Activated CD4-positive, alpha-beta T cell treated with anti-CD3 and anti-CD28 coated beads for 36 hours (primary cell): ENCODE measurements around the gene WDR88. TPM values are rescaled to one million over a fixed set of nuclear protein-coding genes. Genes with fewer than 3 reads are reported as not detected.
A peak's percentile ranks its signal among the peaks of the same experiment; 100 is the strongest.

Source experiments
- ATAC-seq: fragments of 200-7000 bp; cut with Tn5 transposase; one replicate; pipeline ENCODE4 v1.10.0; 2021; ENCODE audit warnings: mild to moderate bottlenecking, moderate library complexity
- CTCF ChIA-PET: fragments of 350-600 bp; sonication (Branson Sonifier 250); formaldehyde crosslinking; loops from one replicate; lab custom pipeline; 2021; ENCODE audit warnings: antibody characterized with exemption; lab: Charles Lee
- POLR2A ChIA-PET: fragments of 350-600 bp; sonication (Branson Sonifier 250); formaldehyde crosslinking; loops from one replicate; lab custom pipeline; 2021; ENCODE audit warnings: antibody characterized with exemption, inconsistent platforms; lab: Charles Lee
- DNase-seq: peaks from one replicate; pipeline ENCODE4 v3.0.0-alpha.2; 2020
- H3K27ac Mint-ChIP-seq: one replicate; pipeline ENCODE4 v1.8.0; 2021; ENCODE audit warnings: mixed read lengths
- H3K27me3 Mint-ChIP-seq: one replicate; pipeline ENCODE4 v1.8.0; 2021; ENCODE audit warnings: mixed read lengths
- H3K36me3 Mint-ChIP-seq: one replicate; pipeline ENCODE4 v1.8.0; 2021; ENCODE audit warnings: low read depth, mixed read lengths
- H3K4me1 Mint-ChIP-seq: one replicate; pipeline ENCODE4 v1.8.0; 2021; ENCODE audit warnings: mixed read lengths
- H3K4me3 Mint-ChIP-seq: one replicate; pipeline ENCODE4 v1.8.0; 2021; ENCODE audit warnings: mild to moderate bottlenecking, moderate library complexity, mixed read lengths
- H3K9me3 Mint-ChIP-seq: one replicate; pipeline ENCODE4 v1.8.0; 2021; ENCODE audit warnings: low read depth, mixed read lengths
- intact Hi-C, 2 experiments: fragments of 100-400 bp; cut with DNase I in 1 of 2; cut with micrococcal nuclease in 1 of 2; formaldehyde crosslinking; loops; one replicate each; pipeline versions ENCODE4 v1.14.2 to v1.15.1; 2022 to 2024; cut with DNase I, micrococcal nuclease
- total RNA-seq, 2 experiments: library from RNA; stranded (reverse); gene quantifications; one replicate each; pipeline ENCODE4 v1.2.3, GENCODE V29; 2021

The WDR88 gene
- total RNA-seq, 2 experiments from 2014 or later = 0.21 TPM; not detected in 1

DNA sequence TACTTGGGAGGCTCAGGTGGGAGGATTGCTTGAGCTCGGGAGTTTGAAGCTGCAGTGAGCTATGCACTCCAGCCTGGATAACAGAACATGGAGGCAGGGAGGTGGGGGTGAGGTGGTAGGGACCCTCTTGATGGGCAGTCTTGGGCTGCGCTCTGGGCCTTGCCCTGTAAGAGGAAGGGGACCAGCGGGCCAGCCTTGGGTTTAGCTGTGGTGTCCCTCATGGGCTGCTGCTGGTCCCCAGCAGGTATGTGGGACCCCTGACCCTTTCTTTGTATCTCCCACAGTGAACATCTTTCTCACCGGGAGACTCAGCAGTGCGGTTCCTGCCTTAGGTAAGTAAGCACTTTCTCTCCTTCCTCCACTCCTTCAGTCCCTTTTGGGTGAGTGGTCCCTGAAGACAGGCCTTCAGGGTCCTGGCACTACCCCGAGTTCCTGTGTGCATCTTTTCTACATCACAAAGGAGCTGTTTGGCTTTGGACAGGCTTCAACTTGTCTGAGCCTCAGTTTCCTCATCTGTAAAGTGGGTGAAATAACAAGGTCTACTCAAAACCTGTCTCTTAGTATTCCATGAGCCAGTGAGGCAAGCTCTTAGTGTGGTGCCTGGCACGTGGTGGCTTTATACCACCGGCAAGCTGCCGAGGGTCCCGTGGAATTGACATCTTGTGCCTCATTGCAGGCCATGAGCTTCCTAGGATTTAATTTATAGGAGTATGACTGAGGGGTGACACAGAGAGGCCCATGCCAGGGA is 64.7 kb downstream of the WDR88 start:
- H3K4me1 Mint-ChIP-seq = peaks cover 3% of the 10 kb centered on the region
- no peaks in the 10 kb centered on the region for H3K9me3 Mint-ChIP-seq
- ATAC-seq (no peak), DNase-seq (no peak)
- H3K4me3 Mint-ChIP-seq = no peak overlapping the region
- CTCF ChIA-PET = interaction anchor here (0.5 to 1.8 kb wide), 5 partner anchors 12 to 1394 kb away, joined by 3 to 5 read pairs (median 3); no protein-coding TSS in a partner anchor
- H3K27me3 Mint-ChIP-seq = peaks cover 31% of the 10 kb centered on the region
- POLR2A ChIA-PET = no interaction called here
- H3K27ac Mint-ChIP-seq = no peak overlapping the region
- intact Hi-C loops = no loop called here
- H3K36me3 Mint-ChIP-seq = no peaks in the 10 kb centered on the region

DNA sequence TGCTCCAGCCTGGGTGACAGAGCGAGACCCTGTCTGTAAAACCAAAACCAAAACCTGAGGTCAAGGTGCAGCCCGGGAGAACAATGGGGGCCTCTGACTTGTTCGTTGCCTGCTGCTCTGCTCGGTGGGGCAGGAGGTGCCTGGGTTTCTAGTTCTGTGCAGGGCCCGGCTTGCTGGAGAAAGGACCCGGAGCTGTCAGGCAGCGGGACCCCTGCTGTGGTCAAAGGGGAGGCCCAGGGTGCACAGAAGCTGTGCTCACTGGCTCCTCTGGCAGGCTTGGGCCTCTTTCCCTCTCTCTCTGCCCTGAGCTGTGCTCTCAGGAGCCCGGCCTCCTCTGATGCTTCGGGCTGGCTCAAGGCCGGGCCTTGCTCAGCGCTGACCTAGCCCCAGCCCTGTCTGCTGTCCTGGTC is 65.7 kb downstream of the WDR88 start:
- H3K36me3 Mint-ChIP-seq = no peaks in the 10 kb centered on the region
- ChIA-PET CTCF (interaction anchor here (0.7 to 1.8 kb wide), 3 partner anchors 13 to 306 kb away, joined by 3 to 4 read pairs (median 3); no protein-coding TSS in a partner anchor), POLR2A (no interaction called here)
- peaks cover 3% of the 10 kb centered on the region for H3K4me1 Mint-ChIP-seq
- ATAC-seq (no peak), DNase-seq (no peak)
- intact Hi-C loops = no loop called here
- H3K4me3 Mint-ChIP-seq = no peak overlapping the region
- H3K9me3 Mint-ChIP-seq = no peaks in the 10 kb centered on the region
- H3K27ac Mint-ChIP-seq = no peak overlapping the region
- peaks cover 21% of the 10 kb centered on the region for H3K27me3 Mint-ChIP-seq

DNA sequence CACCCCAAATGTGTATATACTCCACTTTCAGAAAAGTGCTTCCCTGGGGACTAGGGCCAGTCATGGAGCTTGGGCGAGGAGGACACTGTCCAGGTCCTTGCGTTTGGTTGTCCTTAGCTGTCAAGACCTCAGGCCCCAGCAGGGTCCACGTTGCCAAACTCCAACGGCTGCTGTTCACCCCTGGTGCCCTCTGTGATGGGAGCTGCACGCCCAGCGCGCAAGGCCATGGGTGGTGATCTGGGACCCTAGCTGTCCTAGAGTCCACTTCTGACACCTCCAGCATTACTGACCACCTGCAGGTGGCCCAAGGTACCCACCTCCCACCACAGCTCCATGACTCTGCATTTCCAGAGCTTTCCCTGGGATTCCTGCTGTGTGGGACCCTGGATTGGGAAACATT is 66.3 kb downstream of the WDR88 start:
- Mint-ChIP-seq H3K27ac (no peak overlapping the region), H3K36me3 (no peaks in the 10 kb centered on the region), H3K27me3 (peaks cover 15% of the 10 kb centered on the region), H3K4me3 (no peak overlapping the region), H3K9me3 (no peaks in the 10 kb centered on the region), H3K4me1 (peaks cover 3% of the 10 kb centered on the region)
- DNase-seq (no peak), ATAC-seq (no peak)
- intact Hi-C loops = no loop called here
- POLR2A ChIA-PET = no interaction called here
- CTCF ChIA-PET = interaction anchor here (0.7 to 1.2 kb wide), 2 partner anchors 14 to 307 kb away, joined by 3 to 4 read pairs; no protein-coding TSS in a partner anchor

DNA sequence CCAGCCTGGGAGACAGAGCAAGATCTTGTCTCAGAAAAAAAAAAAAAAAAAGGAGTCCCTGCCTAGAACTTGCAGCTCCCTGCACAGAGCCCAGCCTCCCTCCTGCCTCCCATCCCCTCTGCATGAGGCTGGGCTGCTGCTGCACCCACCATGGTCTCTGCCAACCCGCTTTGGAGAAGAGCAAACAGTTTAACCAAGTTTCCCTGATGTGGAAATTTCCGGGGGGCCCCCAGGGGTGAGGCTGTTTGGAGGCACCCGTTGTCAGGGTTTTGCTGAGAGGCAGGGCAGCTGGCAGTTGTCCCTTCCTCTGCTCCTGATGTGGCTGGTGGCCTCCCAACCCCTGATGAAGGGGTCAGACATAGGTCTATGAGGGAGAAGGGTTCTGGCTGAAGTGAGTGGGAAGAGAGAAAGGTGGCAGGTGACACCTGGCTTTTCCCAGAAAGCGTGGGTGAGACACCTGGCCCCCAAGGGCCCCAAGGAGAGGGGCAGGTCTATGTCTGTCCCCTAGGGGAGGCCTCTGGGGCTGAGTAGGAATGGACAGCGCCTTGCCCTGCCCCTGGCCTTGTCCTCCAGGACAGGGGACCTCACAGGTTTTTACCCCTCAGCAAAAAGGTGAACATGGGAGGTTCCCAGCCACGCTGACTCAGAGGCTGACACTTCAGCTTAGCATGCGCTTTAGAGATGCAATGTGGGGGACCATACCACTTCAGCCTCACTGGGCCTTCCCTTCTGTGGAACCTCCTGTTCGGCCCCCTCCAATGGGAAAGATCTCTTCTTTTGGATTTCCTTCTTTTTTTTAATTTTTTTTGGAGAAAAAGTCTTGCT is 67.7 kb downstream of the WDR88 start:
- H3K36me3 Mint-ChIP-seq = no peaks in the 10 kb centered on the region
- DNase-seq = peak; percentile 23
- peaks cover 3% of the 10 kb centered on the region for H3K4me1 Mint-ChIP-seq
- peak; percentile 42 for ATAC-seq
- peaks cover 8% of the 10 kb centered on the region for H3K27me3 Mint-ChIP-seq
- intact Hi-C loops = no loop called here
- no peak overlapping the region for H3K4me3 Mint-ChIP-seq
- POLR2A ChIA-PET = interaction anchor here (0.6 kb wide), 1 partner anchor 128 kb away, joined by 3 read pairs; no protein-coding TSS in a partner anchor
- CTCF ChIA-PET = interaction anchor here (0.7 to 1.2 kb wide), 2 partner anchors 15 to 21 kb away, joined by 3 to 4 read pairs; no protein-coding TSS in a partner anchor
- H3K9me3 Mint-ChIP-seq = no peaks in the 10 kb centered on the region
- H3K27ac Mint-ChIP-seq = no peak overlapping the region

DNA sequence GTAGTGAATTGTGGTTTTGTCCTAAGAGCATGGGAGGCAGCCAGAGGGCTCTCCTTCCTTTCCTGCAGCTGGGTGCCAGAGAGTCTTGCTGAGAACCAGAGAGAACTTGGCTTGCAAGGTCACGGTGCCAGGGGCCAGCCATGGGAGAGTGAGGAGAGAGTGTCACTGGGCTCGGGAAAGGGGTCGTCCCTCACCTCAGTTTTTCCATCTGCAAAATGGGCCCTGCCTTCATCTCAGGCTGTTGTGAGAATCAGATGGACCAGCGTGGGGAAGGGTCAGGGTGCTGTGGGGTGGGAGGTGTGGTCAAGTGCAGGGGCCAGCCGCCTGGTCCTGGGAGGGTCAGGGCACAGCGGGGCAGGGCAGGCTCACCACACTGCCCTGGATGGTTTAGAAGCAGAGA is 69.6 kb downstream of the WDR88 start:
- DNase-seq (no peak), ATAC-seq (no peak)
- intact Hi-C loops = no loop called here
- H3K27ac Mint-ChIP-seq = no peak overlapping the region
- H3K4me1 Mint-ChIP-seq = peaks cover 3% of the 10 kb centered on the region
- H3K9me3 Mint-ChIP-seq = no peaks in the 10 kb centered on the region
- H3K27me3 Mint-ChIP-seq = peaks cover 5% of the 10 kb centered on the region
- POLR2A ChIA-PET = no interaction called here
- CTCF ChIA-PET = no interaction called here
- H3K4me3 Mint-ChIP-seq = no peak overlapping the region
- no peaks in the 10 kb centered on the region for H3K36me3 Mint-ChIP-seq

DNA sequence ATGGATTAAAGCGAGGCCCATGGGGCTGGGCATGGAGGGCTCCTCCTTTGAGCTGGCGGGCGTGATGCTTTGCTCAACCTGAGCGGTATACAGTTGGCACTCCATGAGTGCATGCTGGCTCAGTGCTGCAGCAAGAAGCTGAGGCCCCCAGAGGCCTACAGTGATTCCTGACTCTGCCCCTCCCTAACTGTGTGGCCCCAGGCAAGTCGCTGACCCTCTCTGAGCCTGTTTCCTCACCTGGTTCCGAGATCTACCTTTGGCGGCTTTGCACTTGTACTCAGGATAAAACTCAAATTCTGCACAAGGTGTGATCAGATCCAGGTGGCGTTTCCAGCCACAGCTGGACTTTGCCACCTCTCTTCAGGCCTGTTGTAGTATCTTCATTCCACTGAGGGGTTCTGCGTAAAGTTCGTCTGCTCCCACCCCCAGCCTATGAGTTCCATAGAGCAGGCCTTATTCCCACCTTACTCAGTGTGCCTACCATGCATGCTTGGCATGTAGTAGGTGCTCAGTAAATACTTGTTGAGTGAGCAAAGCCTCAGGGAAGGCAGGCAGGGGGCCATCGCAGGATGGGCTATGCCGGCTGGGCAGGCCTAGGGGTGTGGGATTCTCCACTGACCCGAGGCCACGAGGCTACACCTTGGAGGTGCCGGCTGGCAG is 70.1 kb downstream of the WDR88 start:
- ChIA-PET POLR2A (no interaction called here), CTCF (no interaction called here)
- ATAC-seq = no peak
- no peak for DNase-seq
- Mint-ChIP-seq H3K9me3 (no peaks in the 10 kb centered on the region), H3K4me3 (no peak overlapping the region), H3K4me1 (peaks cover 3% of the 10 kb centered on the region), H3K36me3 (no peaks in the 10 kb centered on the region), H3K27ac (no peak overlapping the region), H3K27me3 (peaks cover 2% of the 10 kb centered on the region)
- intact Hi-C loops = no loop called here

DNA sequence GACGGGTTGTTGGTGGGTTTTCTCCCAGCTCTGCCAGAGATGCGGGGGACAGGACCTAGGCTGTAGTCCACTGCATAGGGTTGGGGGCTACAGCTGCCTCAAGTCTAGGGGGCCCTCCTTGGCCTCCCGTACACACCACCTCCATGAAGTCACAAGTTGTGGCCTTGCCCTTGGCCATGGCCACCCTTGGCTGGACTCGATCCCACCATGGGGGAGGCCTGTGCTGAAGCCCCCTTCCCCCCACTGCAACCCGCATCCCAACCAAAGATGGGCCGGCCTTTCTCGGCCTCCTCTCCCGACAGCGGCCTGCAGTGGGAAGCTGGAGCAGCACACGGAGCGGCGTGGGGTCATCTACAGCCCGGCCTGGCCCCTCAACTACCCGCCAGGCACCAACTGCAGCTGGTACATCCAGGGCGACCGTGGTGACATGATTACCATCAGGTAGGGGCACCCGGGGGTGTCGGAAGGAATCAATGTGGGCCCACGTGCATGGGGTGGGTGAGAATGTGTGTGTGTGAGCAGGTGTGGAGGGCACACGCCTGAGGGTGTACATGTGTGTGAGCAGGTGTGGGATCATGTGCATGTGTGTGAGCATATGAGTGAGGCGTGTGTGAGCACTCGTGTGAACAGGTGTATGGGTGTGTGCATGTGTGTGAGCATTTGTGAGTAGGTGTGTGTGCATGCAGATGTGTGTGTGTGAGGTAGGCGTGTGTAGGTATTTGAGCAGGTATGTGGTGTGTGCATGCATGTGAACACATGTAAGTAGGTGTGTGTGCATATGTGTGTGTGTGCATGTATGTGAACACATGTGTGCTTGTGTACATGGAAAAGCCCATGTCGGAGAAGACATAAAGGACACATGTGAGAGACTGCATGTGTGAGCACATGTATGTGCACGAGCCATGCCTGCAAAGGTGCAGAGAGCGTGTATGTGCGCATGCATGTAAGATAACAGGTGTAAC is 70.9 kb downstream of the WDR88 start:
- CTCF ChIA-PET = no interaction called here
- intact Hi-C loops = no loop called here
- H3K27ac Mint-ChIP-seq = no peak overlapping the region
- H3K4me3 Mint-ChIP-seq = no peak overlapping the region
- H3K4me1 Mint-ChIP-seq = peaks cover 3% of the 10 kb centered on the region
- H3K27me3 Mint-ChIP-seq = peaks cover 2% of the 10 kb centered on the region
- DNase-seq (no peak), ATAC-seq (no peak)
- POLR2A ChIA-PET = no interaction called here
- H3K9me3 Mint-ChIP-seq = no peaks in the 10 kb centered on the region
- H3K36me3 Mint-ChIP-seq = no peaks in the 10 kb centered on the region

DNA sequence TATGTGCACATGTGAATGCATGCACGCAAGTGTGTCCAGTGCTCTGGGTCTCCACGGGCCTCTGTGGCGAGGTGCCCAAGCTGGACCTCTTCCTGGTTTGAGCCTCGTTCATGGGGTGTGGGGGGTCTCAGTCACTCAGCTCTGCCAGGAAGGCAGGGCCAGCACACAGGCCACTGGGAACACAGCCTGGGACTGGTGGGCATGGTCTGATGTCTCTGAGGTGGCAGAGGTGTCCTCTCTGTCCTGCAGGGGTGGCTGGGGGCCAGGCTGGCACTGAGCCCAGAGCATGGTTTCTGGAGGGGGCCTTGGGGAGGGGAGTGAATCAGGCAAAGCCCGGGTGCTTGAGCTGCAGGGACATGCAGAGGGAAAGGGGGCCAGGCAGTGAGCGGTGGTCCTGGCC is 71.6 kb downstream of the WDR88 start:
- DNase-seq (no peak), ATAC-seq (no peak)
- Mint-ChIP-seq H3K4me1 (peaks cover 3% of the 10 kb centered on the region), H3K27me3 (peaks cover 2% of the 10 kb centered on the region), H3K27ac (no peak overlapping the region), H3K36me3 (no peaks in the 10 kb centered on the region), H3K9me3 (no peaks in the 10 kb centered on the region), H3K4me3 (no peak overlapping the region)
- intact Hi-C loops = no loop called here
- ChIA-PET POLR2A (no interaction called here), CTCF (no interaction called here)

DNA sequence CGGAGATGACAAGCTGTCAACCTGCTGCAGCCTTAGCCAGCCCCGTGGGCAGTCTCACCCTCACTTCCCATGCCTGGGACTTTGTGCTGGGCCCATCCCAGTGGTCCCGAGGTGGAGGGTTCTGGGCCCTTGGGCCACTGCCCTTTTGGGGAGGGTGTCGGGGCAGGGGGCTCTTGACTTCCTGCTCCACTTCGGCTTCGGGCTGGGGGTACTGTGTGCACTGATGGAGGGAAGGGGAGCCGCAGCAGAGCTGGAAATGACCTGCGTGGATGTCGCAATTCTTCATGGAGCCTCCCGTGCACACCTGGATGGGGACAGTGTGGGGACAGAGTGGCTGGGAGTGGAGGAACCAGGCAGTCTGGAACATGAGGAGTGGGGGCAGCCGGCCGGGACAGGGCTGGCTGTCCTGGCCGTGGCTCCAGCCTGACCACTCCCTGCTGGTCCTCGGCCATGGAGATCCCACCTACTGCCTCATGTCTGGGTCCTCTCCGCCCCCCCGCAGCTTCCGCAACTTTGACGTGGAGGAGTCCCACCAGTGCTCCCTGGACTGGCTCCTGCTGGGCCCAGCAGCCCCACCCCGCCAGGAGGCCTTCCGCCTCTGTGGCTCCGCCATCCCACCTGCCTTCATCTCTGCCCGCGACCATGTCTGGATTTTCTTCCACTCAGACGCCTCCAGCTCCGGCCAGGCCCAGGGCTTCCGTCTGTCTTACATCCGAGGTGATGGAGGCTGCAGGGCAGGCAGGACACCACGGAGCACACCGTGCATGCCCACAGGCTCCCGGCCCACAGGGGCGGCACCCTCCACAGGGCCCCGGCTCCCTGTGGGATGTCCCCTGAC is 72.4 kb downstream of the WDR88 start:
- no peak for DNase-seq
- no peak overlapping the region for H3K27ac Mint-ChIP-seq
- intact Hi-C loops = no loop called here
- H3K9me3 Mint-ChIP-seq = no peaks in the 10 kb centered on the region
- peaks cover 3% of the 10 kb centered on the region for H3K4me1 Mint-ChIP-seq
- ChIA-PET CTCF (no interaction called here), POLR2A (no interaction called here)
- no peaks in the 10 kb centered on the region for H3K36me3 Mint-ChIP-seq
- ATAC-seq = no peak
- H3K27me3 Mint-ChIP-seq = no peaks in the 10 kb centered on the region
- no peak overlapping the region for H3K4me3 Mint-ChIP-seq

DNA sequence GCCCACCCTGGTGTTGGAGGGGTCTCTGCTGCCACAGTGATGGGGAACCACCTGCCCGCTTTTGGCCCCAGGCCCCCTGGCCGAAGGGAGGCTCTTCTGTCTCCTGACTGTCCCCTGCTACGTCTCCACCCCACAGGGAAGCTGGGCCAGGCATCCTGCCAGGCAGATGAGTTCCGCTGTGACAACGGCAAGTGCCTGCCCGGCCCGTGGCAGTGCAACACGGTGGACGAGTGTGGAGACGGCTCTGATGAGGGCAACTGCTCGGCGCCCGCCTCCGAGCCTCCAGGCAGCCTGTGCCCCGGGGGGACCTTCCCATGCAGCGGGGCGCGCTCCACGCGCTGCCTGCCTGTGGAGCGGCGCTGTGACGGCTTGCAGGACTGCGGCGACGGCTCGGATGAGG is 73.2 kb downstream of the WDR88 start:
- H3K4me3 Mint-ChIP-seq = no peak overlapping the region
- ATAC-seq (no peak), DNase-seq (no peak)
- no peaks in the 10 kb centered on the region for H3K27me3 Mint-ChIP-seq
- ChIA-PET CTCF (interaction anchor here (0.7 kb wide), 1 partner anchor 1724 kb away, joined by 3 read pairs; no protein-coding TSS in a partner anchor), POLR2A (no interaction called here)
- no peaks in the 10 kb centered on the region for H3K36me3 Mint-ChIP-seq
- no peaks in the 10 kb centered on the region for H3K9me3 Mint-ChIP-seq
- no peaks in the 10 kb centered on the region for H3K4me1 Mint-ChIP-seq
- intact Hi-C loops = no loop called here
- H3K27ac Mint-ChIP-seq = no peak overlapping the region
